ENCODE data around the gene ABCA8.

The ABCA8 gene

GRCh38 chr17:68870161-68870826, 84.9 kb downstream of the ABCA8 start:
- in situ Hi-C loops (cut with HindIII; ENCODE audit: low pct_ligation_motif_present, low sequenced_read_pairs) = no loop called here
- H3K27ac ChIP-seq = no peak overlapping the region
- TF ChIP-seq, protein P1, sequence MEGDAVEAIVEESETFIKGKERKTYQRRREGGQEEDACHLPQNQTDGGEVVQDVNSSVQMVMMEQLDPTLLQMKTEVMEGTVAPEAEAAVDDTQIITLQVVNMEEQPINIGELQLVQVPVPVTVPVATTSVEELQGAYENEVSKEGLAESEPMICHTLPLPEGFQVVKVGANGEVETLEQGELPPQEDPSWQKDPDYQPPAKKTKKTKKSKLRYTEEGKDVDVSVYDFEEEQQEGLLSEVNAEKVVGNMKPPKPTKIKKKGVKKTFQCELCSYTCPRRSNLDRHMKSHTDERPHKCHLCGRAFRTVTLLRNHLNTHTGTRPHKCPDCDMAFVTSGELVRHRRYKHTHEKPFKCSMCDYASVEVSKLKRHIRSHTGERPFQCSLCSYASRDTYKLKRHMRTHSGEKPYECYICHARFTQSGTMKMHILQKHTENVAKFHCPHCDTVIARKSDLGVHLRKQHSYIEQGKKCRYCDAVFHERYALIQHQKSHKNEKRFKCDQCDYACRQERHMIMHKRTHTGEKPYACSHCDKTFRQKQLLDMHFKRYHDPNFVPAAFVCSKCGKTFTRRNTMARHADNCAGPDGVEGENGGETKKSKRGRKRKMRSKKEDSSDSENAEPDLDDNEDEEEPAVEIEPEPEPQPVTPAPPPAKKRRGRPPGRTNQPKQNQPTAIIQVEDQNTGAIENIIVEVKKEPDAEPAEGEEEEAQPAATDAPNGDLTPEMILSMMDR (IDR thresholded peaks at IDR 0.05; ENCODE audit: low read depth, low read length, missing control alignments) = no peak
- no peak for DNase-seq
- peaks cover 7% of the 10 kb centered on the region for H3K36me3 ChIP-seq (replicated peaks)
- H3K4me3 ChIP-seq (ENCODE audit: low read depth, low read length) = no peak overlapping the region
- no peaks in the 10 kb centered on the region for H3K27me3 ChIP-seq (replicated peaks)

DNA sequence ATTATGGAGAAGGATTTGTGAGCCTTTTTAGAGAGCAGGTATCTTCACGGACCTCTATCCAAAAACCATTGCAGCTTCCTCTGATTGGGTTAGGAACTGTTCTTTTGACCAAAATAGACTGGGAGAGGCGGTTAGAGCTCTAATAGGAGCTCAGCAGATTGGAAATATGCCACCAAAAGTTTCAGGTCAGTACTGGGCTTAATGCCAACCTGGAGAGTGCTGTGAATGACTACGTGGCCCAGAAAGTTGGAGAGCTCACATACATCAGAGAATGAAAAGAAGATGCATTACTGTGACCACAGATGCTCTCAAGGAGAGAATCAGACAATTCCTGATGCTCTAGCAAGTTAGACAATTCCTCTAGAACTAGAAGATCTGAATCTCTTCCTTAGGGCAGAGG, 86.5 kb downstream of the ABCA8 start:
- DNase-seq = peak; percentile 15
- in situ Hi-C loops (cut with HindIII; ENCODE audit: low pct_ligation_motif_present, low sequenced_read_pairs) = no loop called here
- TF ChIP-seq, protein P1 (IDR thresholded peaks at IDR 0.05; ENCODE audit: low read depth, low read length, missing control alignments) = no peak
- no peaks in the 10 kb centered on the region for H3K27me3 ChIP-seq (replicated peaks)
- no peak overlapping the region for H3K4me3 ChIP-seq (ENCODE audit: low read depth, low read length)
- no peak overlapping the region for H3K27ac ChIP-seq
- H3K36me3 ChIP-seq (replicated peaks) = peaks cover 2% of the 10 kb centered on the region

GRCh38 chr17:68867759-68868516, 87.3 kb downstream of the ABCA8 start:
- in situ Hi-C loops (cut with HindIII; ENCODE audit: low pct_ligation_motif_present, low sequenced_read_pairs) = no loop called here
- Histone ChIP-seq H3K36me3 (replicated peaks) (no peaks in the 10 kb centered on the region), H3K4me3 (ENCODE audit: low read depth, low read length) (no peak overlapping the region), H3K27ac (no peak overlapping the region), H3K27me3 (replicated peaks) (no peaks in the 10 kb centered on the region)
- TF ChIP-seq, protein P1 (IDR thresholded peaks at IDR 0.05; ENCODE audit: low read depth, low read length, missing control alignments) = no peak
- no peak for DNase-seq

DNA sequence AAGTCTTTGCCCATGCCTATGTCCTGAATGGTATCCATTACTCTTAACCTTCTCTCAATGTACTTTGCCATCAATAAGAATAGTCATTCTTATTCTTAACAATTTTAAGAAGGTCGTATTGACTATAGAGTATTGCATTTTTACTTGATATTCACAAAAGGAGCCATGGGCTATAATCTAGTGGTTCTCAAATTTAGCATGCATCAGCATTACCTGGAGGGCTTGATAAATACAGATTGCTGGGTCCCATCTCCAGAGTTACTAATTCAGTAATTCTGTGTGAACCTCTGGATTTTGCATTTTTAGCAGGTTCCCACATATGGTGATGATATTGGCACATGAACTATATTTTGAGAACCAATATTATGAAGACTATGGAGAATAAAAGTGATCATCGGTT, 89.6 kb downstream of the ABCA8 start:
- Histone ChIP-seq H3K4me3 (ENCODE audit: low read depth, low read length) (no peak overlapping the region), H3K27me3 (replicated peaks) (no peaks in the 10 kb centered on the region), H3K36me3 (replicated peaks) (no peaks in the 10 kb centered on the region), H3K27ac (no peak overlapping the region)
- TF ChIP-seq, protein P1 (IDR thresholded peaks at IDR 0.05; ENCODE audit: low read depth, low read length, missing control alignments) = no peak
- in situ Hi-C loops (cut with HindIII; ENCODE audit: low pct_ligation_motif_present, low sequenced_read_pairs) = no loop called here
- DNase-seq = no peak

DNA sequence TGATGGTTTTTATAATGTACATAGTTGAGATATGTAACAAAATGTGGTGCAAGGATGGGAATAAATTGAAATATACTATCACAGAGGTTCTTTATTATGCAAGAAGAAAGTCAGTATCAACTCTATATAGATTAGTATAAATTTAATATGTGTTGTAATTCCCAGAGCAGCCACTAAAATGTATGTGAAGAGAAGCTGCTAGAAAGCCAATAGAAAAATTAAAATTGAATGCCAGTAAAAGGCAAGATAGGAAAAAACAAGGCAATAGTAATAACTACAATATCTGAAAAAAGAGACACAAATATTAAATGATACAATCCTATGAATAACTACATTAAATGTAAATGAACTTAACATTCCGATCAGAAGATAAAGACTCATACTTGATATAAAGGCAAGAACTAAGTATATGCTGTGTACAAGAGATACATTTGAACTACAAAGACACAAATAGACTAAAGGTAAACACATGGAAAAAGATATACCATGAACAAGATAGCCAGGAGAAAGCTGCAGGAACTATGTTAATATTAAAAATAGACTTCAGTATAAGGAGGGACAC, 92.0 kb downstream of the ABCA8 start:
- no peak overlapping the region for H3K27ac ChIP-seq
- no peak overlapping the region for H3K4me3 ChIP-seq (ENCODE audit: low read depth, low read length)
- no peaks in the 10 kb centered on the region for H3K36me3 ChIP-seq (replicated peaks)
- TF ChIP-seq, protein P1 (IDR thresholded peaks at IDR 0.05; ENCODE audit: low read depth, low read length, missing control alignments) = no peak
- no peak for DNase-seq
- H3K27me3 ChIP-seq (replicated peaks) = no peaks in the 10 kb centered on the region
- in situ Hi-C loops (cut with HindIII; ENCODE audit: low pct_ligation_motif_present, low sequenced_read_pairs) = no loop called here
